GM23248 (cell line): Measurements from ENCODE around the gene SBF2. TPM values are rescaled to one million over a fixed set of nuclear protein-coding genes. Genes with fewer than 3 reads are reported as not detected.
A peak's percentile ranks its signal among the peaks of the same experiment; 100 is the strongest.

ENCODE experiments used
- DNase-seq: peaks from one replicate; pipeline ENCODE4 v3.0.0-alpha.2; 2015
- H2AFZ ChIP-seq: fragments of 200-600 bp; sonication (generic); 2 replicates; pipeline ENCODE4 v1.6.1; 2016; ENCODE audit warnings: antibody characterized with exemption
- H3F3A ChIP-seq: fragments of 200-600 bp; sonication (generic); 2 replicates; pipeline ENCODE4 v1.6.1; 2016; ENCODE audit warnings: mild to moderate bottlenecking, antibody characterized with exemption, mixed run types; ENCODE audit not compliant: insufficient read depth
- H3K27ac ChIP-seq: fragments of 200-600 bp; sonication (generic); 2 replicates; pipeline ENCODE4 v1.5.1; 2016; ENCODE audit warnings: mild to moderate bottlenecking
- H3K27me3 ChIP-seq: fragments of 200-600 bp; sonication (generic); replicated peaks from 2 replicates; pipeline ENCODE4 v1.6.1; 2016; ENCODE audit warnings: mild to moderate bottlenecking; ENCODE audit not compliant: insufficient read depth
- H3K36me3 ChIP-seq: fragments of 200-600 bp; sonication (generic); 2 replicates; pipeline ENCODE4 v1.6.1; 2016; ENCODE audit warnings: low read depth, mild to moderate bottlenecking
- H3K4me1 ChIP-seq: fragments of 200-600 bp; sonication (generic); 2 replicates; pipeline ENCODE4 v1.6.1; 2016; ENCODE audit warnings: mild to moderate bottlenecking; ENCODE audit not compliant: insufficient read depth
- H3K4me2 ChIP-seq: fragments of 200-600 bp; sonication (generic); one replicate; pipeline ENCODE4 v1.6.1; 2016; ENCODE audit warnings: mild to moderate bottlenecking; ENCODE audit not compliant: unreplicated experiment
- H3K4me3 ChIP-seq: fragments of 200-600 bp; sonication (generic); 2 replicates; pipeline ENCODE4 v1.5.1; 2016; ENCODE audit warnings: mild to moderate bottlenecking
- H3K79me2 ChIP-seq: fragments of 200-600 bp; sonication (generic); 2 replicates; pipeline ENCODE4 v1.6.1; 2016; ENCODE audit warnings: mild to moderate bottlenecking; ENCODE audit not compliant: insufficient read depth
- H3K9ac ChIP-seq: fragments of 200-600 bp; sonication (generic); 2 replicates; pipeline ENCODE4 v1.6.1; 2016; ENCODE audit warnings: mild to moderate bottlenecking
- H3K9me2 ChIP-seq: fragments of 200-600 bp; sonication (generic); 2 replicates; pipeline ENCODE4 v1.6.1; 2016; ENCODE audit warnings: mixed run types, mild to moderate bottlenecking, moderate library complexity; ENCODE audit not compliant: insufficient read depth
- H3K9me3 ChIP-seq: fragments of 200-600 bp; sonication (generic); one replicate; pipeline ENCODE4 v1.6.1; 2017; ENCODE audit warnings: low read depth
- H4K20me1 ChIP-seq: fragments of 200-600 bp; sonication (generic); 2 replicates; pipeline ENCODE4 v1.6.0; 2016; ENCODE audit not compliant: insufficient read depth
- EZH2 ChIP-seq: fragments of 200-600 bp; sonication (generic); IDR thresholded peaks from 2 replicates; pipeline ENCODE4 v1.6.1; 2018; ENCODE audit warnings: antibody characterized with exemption, mild to moderate bottlenecking; ENCODE audit not compliant: insufficient read depth, poor library complexity, severe bottlenecking
- EZH2phosphoT487 ChIP-seq: fragments of 200-600 bp; sonication (generic); IDR thresholded peaks from 2 replicates; pipeline ENCODE4 v1.6.1; 2018; ENCODE audit warnings: antibody characterized with exemption, moderate library complexity, mild to moderate bottlenecking, low read depth; ENCODE audit not compliant: insufficient read depth
- WGBS, 2 experiments: methylation state at CpG; one replicate each; pipeline ENCODE4 v1.1.6; 2015 to 2017; ENCODE audit warnings: low lambda C conversion rate in 2 of 2, low coverage in 1 of 2; ENCODE audit errors: missing lambda C conversion rate in 2 of 2; 5-methylcytosine and 5-hydroxymethylcytosine counted together
- in situ Hi-C: fragments of 300-500 bp; cut with MboI; formaldehyde crosslinking; loops from 2 replicates; pipeline ENCODE4 v1.15.0; 2020
- polyA plus RNA-seq: library from polyadenylated mRNA; unstranded; fragments of >200 nt; fragmentation: Nextera tagmentation; extraction: Ambion mirVana; gene quantifications from 2 replicates; pipeline ENCODE4 v1.2.1, GENCODE V29; 2016
- total RNA-seq: library from RNA; depleted of rRNA; stranded (reverse); fragments of >200 nt; shearing (Covaris generic); gene quantifications from 2 replicates; pipeline ENCODE4 v1.2.3, GENCODE V29; 2014

The SBF2 gene
- total and polyA plus RNA-seq, 2 experiments from 2014 or later, result 21.9 to 32.7 TPM

DNA sequence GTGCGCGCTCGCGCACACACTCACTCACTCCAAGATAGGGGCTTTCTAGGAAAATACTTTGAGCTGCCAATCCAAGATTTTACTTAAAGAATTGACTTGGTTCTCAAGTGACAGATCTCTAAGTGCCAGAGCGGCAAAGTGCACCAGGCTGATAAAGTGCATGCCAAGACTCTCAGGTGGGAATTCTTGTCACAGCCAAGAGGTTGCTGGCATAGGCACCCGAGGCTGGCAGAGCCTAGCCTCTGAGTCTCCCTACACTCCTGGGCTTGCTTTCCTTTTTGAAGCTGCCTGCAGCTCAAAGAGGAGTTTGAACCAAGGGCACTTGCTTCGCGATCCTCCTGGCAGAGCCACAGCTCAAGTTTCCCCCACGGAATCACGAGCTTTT, 8.3 kb upstream of the SBF2 start:
- H2AFZ ChIP-seq, result peak overlapping the region; percentile 56
- 39 to 40% methylated on average over 10 of the region's 10 CpGs for WGBS, 2 experiments
- H3K36me3 ChIP-seq, result peaks cover 35% of the 10 kb centered on the region

DNA sequence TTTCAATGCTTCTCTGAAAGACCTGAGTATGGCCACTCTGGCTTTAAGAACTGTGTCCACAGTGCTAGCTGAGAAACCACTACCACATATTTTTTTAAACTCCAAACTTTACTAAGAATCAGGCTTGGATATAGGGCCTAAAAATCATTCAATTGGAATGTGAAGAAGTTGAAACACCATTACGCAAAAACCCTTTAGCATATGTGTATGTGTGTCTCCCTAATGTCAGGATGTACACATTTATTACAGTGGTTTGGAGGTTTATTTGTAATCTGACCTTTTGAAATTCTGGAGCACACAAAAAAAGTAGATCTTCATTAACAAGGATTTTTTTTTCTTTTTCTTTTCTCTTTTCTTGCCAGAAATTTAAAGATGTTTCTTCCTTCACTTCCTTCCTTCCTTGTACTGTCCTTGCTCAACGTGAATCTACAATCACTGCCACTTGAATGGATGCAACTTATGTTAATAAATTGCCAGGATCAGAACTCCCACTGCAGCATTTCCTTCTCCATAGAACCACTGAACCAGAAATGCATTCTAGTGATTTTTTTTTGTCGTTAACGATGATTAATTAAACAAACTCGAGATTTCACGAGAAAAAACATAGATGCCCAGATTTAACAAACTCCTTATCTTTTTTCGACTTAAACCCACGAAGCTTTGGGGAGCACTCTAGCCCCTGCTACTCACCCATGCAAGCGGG, 7.8 kb upstream of the SBF2 start:
- peaks cover 40% of the 10 kb centered on the region for H3F3A ChIP-seq
- no peaks in the 10 kb centered on the region for H3K9me3 ChIP-seq
- no peak for TF ChIP-seq EZH2phosphoT487
- TF ChIP-seq EZH2, result no peak
- H3K9me2 ChIP-seq, result no peaks in the 10 kb centered on the region
- peak overlapping the region; percentile 93 for H3K9ac ChIP-seq
- no peaks in the 10 kb centered on the region for H3K27me3 ChIP-seq
- peaks cover 30% of the 10 kb centered on the region for H3K36me3 ChIP-seq
- peaks cover 20% of the 10 kb centered on the region for H3K4me1 ChIP-seq
- 29 to 36% methylated on average over 9 of the region's 9 CpGs for WGBS, 2 experiments
- peaks cover 87% of the 10 kb centered on the region for H3K79me2 ChIP-seq
- H3K4me3 ChIP-seq, result peak overlapping the region; percentile 96
- in situ Hi-C loops, result loop anchor here (25.0 kb wide), 1 partner anchor 315 kb away; no protein-coding TSS in a partner anchor
- peak overlapping the region; percentile 95 for H3K4me2 ChIP-seq
- peak; percentile 81 for DNase-seq
- H2AFZ ChIP-seq, result no peak overlapping the region
- H4K20me1 ChIP-seq, result peaks cover 6% of the 10 kb centered on the region; the same call in 1 of the 2 replicates
- peak overlapping the region; percentile 91 for H3K27ac ChIP-seq

More for the DNA sequence above, 8.3 kb upstream of the SBF2 start:
- Histone ChIP-seq H4K20me1 (peaks cover 10% of the 10 kb centered on the region; the same call in 1 of the 2 replicates), H3K4me1 (peaks cover 20% of the 10 kb centered on the region), H3K9me2 (no peaks in the 10 kb centered on the region), H3K27ac (peak overlapping the region; percentile 91), H3K4me3 (peak overlapping the region; percentile 96), H3K9ac (peak overlapping the region; percentile 93), H3F3A (peaks cover 40% of the 10 kb centered on the region), H3K9me3 (no peaks in the 10 kb centered on the region), H3K4me2 (peak overlapping the region; percentile 95), H3K27me3 (no peaks in the 10 kb centered on the region), H3K79me2 (peaks cover 87% of the 10 kb centered on the region)
- in situ Hi-C loops, result loop anchor here (25.0 kb wide), 1 partner anchor 315 kb away; no protein-coding TSS in a partner anchor
- TF ChIP-seq EZH2phosphoT487 (no peak), EZH2 (no peak)
- DNase-seq, result no peak

DNA sequence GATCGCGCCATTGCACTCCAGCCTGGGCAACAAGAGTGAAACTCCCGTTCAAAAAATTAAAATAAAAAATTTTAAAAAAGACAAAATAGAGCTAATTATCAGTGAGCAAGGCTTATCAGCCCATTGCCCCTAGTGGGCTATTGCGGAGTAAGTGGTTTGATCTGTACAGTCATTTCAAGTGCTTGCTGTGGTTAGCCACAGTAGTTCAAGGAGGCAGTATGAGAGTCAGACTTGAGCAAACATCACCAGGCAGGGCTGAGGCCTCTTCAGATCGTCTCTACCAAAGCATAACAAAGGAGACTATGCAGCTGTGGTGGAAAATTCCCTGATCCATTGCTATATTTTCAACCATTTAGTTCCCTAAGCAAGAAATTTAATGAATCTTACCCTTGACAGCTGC, 4.3 kb upstream of the SBF2 start:
- H3K9me3 ChIP-seq, result no peaks in the 10 kb centered on the region
- H4K20me1 ChIP-seq, result no peaks in the 10 kb centered on the region
- H3F3A ChIP-seq, result peaks cover 51% of the 10 kb centered on the region
- peaks cover 74% of the 10 kb centered on the region for H3K79me2 ChIP-seq
- no peak overlapping the region for H3K9ac ChIP-seq
- H3K4me3 ChIP-seq, result no peak overlapping the region
- TF ChIP-seq EZH2 (no peak), EZH2phosphoT487 (no peak)
- WGBS, 2 experiments, result 79 to 86% methylated on average over 5 of the region's 5 CpGs
- H3K4me2 ChIP-seq, result peak overlapping the region; percentile 2
- no peaks in the 10 kb centered on the region for H3K27me3 ChIP-seq
- peaks cover 30% of the 10 kb centered on the region for H3K4me1 ChIP-seq
- no peak overlapping the region for H2AFZ ChIP-seq
- peak; percentile 79 for DNase-seq
- in situ Hi-C loops, result no loop called here
- peak overlapping the region; percentile 33 for H3K27ac ChIP-seq
- H3K9me2 ChIP-seq, result no peaks in the 10 kb centered on the region
- H3K36me3 ChIP-seq, result peaks cover 16% of the 10 kb centered on the region

DNA sequence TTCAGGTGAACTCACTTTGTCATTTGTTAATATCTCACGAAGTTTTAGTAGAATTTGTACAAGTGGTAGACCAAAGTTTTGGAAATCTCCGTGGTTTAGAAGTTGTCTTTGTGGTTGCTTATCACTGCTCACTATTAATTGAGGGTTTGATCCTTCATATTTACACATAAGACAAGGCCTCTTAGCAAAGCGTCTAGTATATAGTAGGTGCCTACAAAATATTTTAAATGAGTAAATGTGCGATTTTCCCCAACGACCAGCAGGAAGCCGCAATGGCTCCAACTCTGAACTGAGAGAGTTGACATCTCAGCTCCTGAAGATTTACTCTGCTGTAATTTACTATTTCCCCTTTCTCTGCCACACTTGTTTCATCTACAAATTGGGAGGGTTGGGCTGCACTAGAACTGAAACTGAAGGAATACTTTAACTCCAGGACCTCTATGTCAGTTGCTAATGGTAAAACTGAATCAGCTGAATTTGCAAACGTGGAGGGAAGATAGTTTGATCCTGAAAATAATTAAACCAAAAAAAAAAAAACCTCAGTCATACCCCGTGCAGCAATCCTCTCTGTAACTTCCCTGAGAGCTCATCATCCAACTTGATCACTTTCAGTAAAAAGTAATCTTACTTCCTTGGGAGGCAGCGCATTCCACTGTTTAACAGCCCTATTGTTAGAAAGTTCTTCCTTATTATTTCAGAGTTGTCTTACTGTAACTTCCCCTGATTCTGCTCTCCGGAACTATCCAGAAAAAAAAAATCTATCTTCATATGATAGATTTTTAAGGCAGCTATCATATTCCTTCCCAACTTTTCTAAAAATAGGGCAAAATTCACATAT, 1.3 kb upstream of the SBF2 start:
- Histone ChIP-seq H3K27ac (peak overlapping the region; percentile 90), H3K4me3 (peak overlapping the region; percentile 89), H3K9me2 (no peaks in the 10 kb centered on the region), H3K36me3 (peaks cover 16% of the 10 kb centered on the region), H3K4me2 (peak overlapping the region; percentile 100), H3K9me3 (no peaks in the 10 kb centered on the region), H2AFZ (peak overlapping the region; percentile 84; the same call in 1 of the 2 replicates), H3K79me2 (peaks cover 78% of the 10 kb centered on the region), H4K20me1 (no peaks in the 10 kb centered on the region), H3K27me3 (no peaks in the 10 kb centered on the region), H3K9ac (peak overlapping the region; percentile 93), H3K4me1 (peaks cover 28% of the 10 kb centered on the region), H3F3A (peaks cover 43% of the 10 kb centered on the region)
- no peak for TF ChIP-seq EZH2
- no peak for TF ChIP-seq EZH2phosphoT487
- in situ Hi-C loops, result no loop called here
- peak; percentile 32 for DNase-seq
- WGBS, 2 experiments, result 38 to 43% methylated on average over 10 of the region's 10 CpGs
